DMS53 (cell line): ENCODE results near the gene PPP1R8.

Experiments used
- DNase-seq: peaks from one replicate; lab custom pipeline; 2025; lab: John Stamatoyannopoulos, UW

The PPP1R8 gene

GRCh38 chr1:27872059-27872801, 41.6 kb downstream of the PPP1R8 start, which contains the start of gene THEMIS2:
TSS of gene THEMIS2 (plus strand) at chr1:27872544. CDS start at chr1:27872572, 28 bp downstream.
- peak; percentile 81 for DNase-seq

- peak; percentile 75 for DNase-seq
Observed at GRCh38 chr1:27872802-27873551, 42.4 kb downstream of the PPP1R8 start.

- peak; percentile 45 for DNase-seq
Observed at GRCh38 chr1:27873671-27874384, 43.2 kb downstream of the PPP1R8 start.

- peak; percentile 35 for DNase-seq
Observed at GRCh38 chr1:27876341-27877114, 45.9 kb downstream of the PPP1R8 start.

- DNase-seq: no peak
Observed at GRCh38 chr1:27877115-27877416, 46.5 kb downstream of the PPP1R8 start.

- DNase-seq: no peak
Observed at GRCh38 chr1:27878039-27878438, 47.5 kb downstream of the PPP1R8 start.

GRCh38 chr1:27878787-27879335, 48.3 kb downstream of the PPP1R8 start:
- no peak for DNase-seq

GRCh38 chr1:27879374-27880082, 48.9 kb downstream of the PPP1R8 start:
- no peak for DNase-seq

GRCh38 chr1:27882543-27882903, 51.9 kb downstream of the PPP1R8 start:
- no peak for DNase-seq

GRCh38 chr1:27883536-27883935, 53.0 kb downstream of the PPP1R8 start:
- DNase-seq: no peak

GRCh38 chr1:27884006-27884954, 53.7 kb downstream of the PPP1R8 start:
- DNase-seq: no peak

- DNase-seq: no peak
Observed at GRCh38 chr1:27885114-27885528, 54.5 kb downstream of the PPP1R8 start.

GRCh38 chr1:27885621-27886352, 55.2 kb downstream of the PPP1R8 start:
- DNase-seq: no peak

GRCh38 chr1:27886353-27886679, 55.7 kb downstream of the PPP1R8 start:
- no peak for DNase-seq

- DNase-seq: no peak
Observed at GRCh38 chr1:27886744-27887143, 56.2 kb downstream of the PPP1R8 start.

- DNase-seq: no peak
Observed at GRCh38 chr1:27887215-27888021, 56.8 kb downstream of the PPP1R8 start.

GRCh38 chr1:27889506-27889905, 58.9 kb downstream of the PPP1R8 start:
- DNase-seq: no peak

- no peak for DNase-seq
Observed at GRCh38 chr1:27891196-27891889, 60.8 kb downstream of the PPP1R8 start.
